SJCRH30 (cell line): ENCODE results near the gene DDX54. TPM values are rescaled to one million over a fixed set of nuclear protein-coding genes. Genes with fewer than 3 reads are reported as not detected.

Experiments used
- DNase-seq, 2 experiments: peaks; one replicate each; pipeline ENCODE4 v3.0.0-alpha.2; 2015 to 2020
- H3K27ac ChIP-seq: fragments of 250-450 bp; sonication (Bioruptor Pico); 2 replicates; pipeline ENCODE4 v1.5.1; 2020; ENCODE audit warnings: mild to moderate bottlenecking, moderate library complexity
- H3K27me3 ChIP-seq: fragments of 250-450 bp; sonication (Bioruptor Pico); 2 replicates; pipeline ENCODE4 v1.5.1; 2020; ENCODE audit warnings: mild to moderate bottlenecking, moderate library complexity
- H3K36me3 ChIP-seq: fragments of 250-450 bp; sonication (Bioruptor Pico); 2 replicates; pipeline ENCODE4 v1.5.1; 2020; ENCODE audit warnings: mild to moderate bottlenecking, moderate library complexity
- H3K4me1 ChIP-seq: fragments of 250-450 bp; sonication (Bioruptor Pico); 2 replicates; pipeline ENCODE4 v1.5.1; 2020; ENCODE audit warnings: mild to moderate bottlenecking, moderate library complexity
- H3K4me3 ChIP-seq: fragments of 250-450 bp; sonication (Bioruptor Pico); 2 replicates; pipeline ENCODE4 v1.5.1; 2020; ENCODE audit warnings: mild to moderate bottlenecking, moderate library complexity
- H3K9me3 ChIP-seq: fragments of 250-450 bp; sonication (Bioruptor Pico); replicated peaks from 2 replicates; pipeline ENCODE4 v1.5.1; 2020; ENCODE audit warnings: mild to moderate bottlenecking, moderate library complexity
- total RNA-seq: library from RNA; depleted of rRNA; stranded (reverse); fragments of >200 nt; shearing (Covaris generic); gene quantifications from 2 replicates; pipeline ENCODE4 v1.2.3, GENCODE V29; 2014

Gene DDX54
- total RNA-seq, 1 experiment from 2014 or later = 47.6 TPM

DNA sequence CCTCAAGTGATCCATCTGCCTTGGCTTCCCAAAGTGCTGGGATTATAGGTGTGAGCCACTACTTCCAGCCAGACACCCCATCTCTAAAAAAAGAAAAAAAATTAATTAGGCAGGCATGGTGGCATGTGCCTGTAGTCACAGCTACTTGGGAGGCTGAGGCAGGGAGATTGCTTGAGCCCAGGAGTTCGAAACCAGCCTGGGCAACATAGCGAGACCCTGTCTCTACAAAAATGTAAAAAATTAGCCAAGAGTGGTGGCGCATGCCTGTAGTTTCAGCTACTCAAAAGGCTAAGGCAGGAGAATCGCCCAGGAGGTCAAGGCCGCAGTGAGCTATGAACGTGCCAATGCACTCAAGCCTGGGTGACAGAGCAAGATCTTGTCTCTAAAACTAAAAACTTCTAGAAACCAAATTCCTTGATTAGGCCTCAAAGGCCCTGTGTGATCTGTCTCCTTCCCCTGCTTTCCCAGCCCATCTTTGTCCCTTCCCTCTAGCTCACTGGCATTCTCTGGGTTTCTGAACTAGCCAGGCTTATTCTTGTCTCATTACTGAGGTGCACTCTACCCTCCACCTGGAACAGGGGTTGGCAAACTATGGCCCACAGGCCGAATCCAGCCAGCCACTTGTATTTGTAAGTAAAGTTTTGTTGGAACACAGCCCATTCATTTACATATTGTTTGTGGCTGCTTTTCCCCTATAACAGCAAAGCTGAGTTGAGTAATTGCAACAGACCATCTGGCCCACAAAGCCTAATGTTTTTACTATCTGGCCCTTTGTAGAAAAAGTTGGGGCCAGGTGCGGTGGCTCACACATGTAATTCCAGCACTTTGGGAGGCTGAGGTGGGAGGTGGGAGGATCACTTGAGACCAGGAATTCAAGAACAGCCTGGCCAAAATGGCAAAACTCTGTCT, 18.8 kb upstream of the DDX54 start:
- Histone ChIP-seq H3K9me3 (no peaks in the 10 kb centered on the region), H3K27ac (no peak overlapping the region), H3K4me3 (no peak overlapping the region), H3K27me3 (no peaks in the 10 kb centered on the region), H3K36me3 (no peaks in the 10 kb centered on the region), H3K4me1 (peaks cover 14% of the 10 kb centered on the region)
- DNase-seq = no peak

DNA sequence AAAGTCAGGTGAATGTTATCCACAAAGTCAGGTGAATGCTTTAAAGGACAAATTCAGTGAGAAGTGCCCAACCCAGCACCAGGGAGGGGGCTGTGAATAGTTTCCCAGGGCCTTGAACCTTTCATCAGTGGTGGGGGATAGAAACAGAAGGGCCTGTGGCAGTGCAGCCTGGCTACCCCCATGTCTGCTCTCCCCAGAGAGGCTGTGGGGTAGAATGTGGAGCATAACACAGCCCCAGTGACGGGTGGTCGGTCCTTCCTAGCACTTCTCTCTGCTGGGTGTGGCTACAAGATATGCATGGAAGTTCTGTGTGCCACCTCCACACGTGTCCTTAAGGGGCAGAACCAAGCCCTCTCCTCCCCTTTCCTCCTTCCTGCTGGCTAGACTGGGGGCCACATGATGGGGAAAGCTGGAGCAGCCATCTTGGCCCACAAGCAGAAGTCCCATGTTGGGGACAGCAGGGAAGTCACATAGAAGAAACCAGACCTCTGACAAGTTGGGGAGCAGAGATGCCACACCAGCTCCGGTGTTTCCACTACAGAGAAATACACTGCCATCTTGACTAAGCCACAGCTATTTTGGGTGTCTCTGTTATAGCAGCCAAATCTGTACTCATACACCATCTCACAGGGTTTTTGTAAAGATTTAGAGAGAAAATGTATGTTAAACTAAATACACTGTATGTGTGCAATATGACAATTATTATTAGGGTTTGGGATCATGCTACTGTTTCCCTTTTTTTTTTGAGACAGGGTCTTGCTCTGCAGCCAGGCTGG, 17.2 kb upstream of the DDX54 start:
- Histone ChIP-seq H3K4me1 (no peaks in the 10 kb centered on the region), H3K36me3 (no peaks in the 10 kb centered on the region), H3K27me3 (no peaks in the 10 kb centered on the region), H3K27ac (no peak overlapping the region), H3K9me3 (no peaks in the 10 kb centered on the region), H3K4me3 (no peak overlapping the region)
- no peak for DNase-seq

DNA sequence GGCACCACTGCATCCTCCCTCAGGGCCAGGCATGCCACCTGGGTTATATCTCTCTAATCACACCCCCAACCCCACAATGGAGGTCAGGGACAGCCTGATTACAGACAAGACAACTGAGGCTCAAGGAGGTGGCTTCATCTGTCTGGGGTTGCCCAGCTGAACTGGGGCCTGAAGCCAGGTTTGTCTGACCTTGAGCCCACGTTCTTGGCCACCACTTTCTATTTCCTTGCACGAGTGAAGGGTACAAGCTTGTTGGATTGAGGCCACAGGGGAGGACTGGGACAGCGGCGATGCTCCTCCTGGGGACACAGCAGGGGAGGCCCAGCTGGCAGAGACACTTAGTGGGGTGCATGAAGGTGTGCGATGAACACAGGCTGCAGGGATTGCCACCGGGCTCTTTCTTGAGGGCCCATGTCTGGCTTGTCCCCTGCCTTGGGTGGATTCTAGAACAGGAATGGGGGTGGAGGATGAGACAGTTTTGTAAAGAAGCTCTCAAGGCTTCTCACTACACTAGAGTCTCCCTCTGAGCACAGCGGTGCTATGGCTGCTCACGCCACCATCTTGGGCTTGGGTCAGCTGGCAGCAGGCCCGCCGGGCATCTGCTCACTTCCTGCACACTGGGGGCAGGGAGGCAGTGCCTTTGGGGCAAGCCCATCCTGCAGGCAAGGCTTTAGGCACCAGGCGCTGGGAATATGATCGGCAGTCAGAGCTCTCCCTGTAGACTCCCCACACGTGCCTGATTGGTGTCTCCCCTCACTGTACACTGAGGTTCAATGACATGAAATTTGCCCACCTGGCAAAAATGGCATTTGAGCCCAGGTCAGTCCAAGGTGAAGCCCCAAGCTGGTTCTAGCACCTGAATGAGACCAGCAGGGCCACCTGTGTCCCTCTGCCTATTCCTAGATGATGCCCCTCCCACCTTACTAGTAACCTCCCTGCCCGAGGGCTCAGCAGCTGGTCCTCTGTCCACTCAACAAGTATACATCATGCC, 16.2 kb upstream of the DDX54 start:
- Histone ChIP-seq H3K27ac (no peak overlapping the region), H3K27me3 (no peaks in the 10 kb centered on the region), H3K4me3 (no peak overlapping the region), H3K4me1 (no peaks in the 10 kb centered on the region), H3K36me3 (no peaks in the 10 kb centered on the region), H3K9me3 (no peaks in the 10 kb centered on the region)
- DNase-seq = no peak

- no peak overlapping the region for H3K4me3 ChIP-seq
- no peaks in the 10 kb centered on the region for H3K27me3 ChIP-seq
- no peak overlapping the region for H3K27ac ChIP-seq
- no peak for DNase-seq
- H3K36me3 ChIP-seq = no peaks in the 10 kb centered on the region
- H3K4me1 ChIP-seq = peaks cover 10% of the 10 kb centered on the region
- H3K9me3 ChIP-seq = no peaks in the 10 kb centered on the region
These were observed 14.9 kb upstream of the DDX54 start for GRCh38 chr12:113200021-113200797.

DNA sequence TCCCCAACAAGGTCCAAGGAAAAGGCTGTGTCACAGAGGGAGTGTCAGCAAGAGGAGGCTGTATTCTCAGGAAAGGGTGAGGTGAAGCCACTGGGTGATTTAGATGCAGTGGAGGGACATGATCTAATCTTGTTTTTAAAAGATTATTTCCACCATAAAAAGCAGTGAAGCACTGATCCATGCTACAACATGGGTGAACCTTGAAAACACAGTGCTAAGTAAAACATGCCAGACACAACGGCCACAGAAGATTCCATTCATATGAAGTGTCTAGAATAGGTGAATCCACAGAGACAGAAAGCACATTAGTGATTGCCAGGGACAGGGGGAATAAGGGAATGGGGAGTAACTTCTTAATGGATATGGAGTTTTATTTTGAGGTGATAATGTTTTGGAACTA, 13.0 kb upstream of the DDX54 start:
- H3K9me3 ChIP-seq = no peaks in the 10 kb centered on the region
- H3K4me1 ChIP-seq = peaks cover 27% of the 10 kb centered on the region
- H3K4me3 ChIP-seq = no peak overlapping the region
- H3K27ac ChIP-seq = no peak overlapping the region
- H3K36me3 ChIP-seq = no peaks in the 10 kb centered on the region
- no peak for DNase-seq
- H3K27me3 ChIP-seq = no peaks in the 10 kb centered on the region

GRCh38 chr12:113197518-113198077, 12.3 kb upstream of the DDX54 start:
- H3K9me3 ChIP-seq = no peaks in the 10 kb centered on the region
- no peak overlapping the region for H3K4me3 ChIP-seq
- no peak for DNase-seq
- H3K36me3 ChIP-seq = no peaks in the 10 kb centered on the region
- H3K4me1 ChIP-seq = peaks cover 29% of the 10 kb centered on the region
- H3K27me3 ChIP-seq = no peaks in the 10 kb centered on the region
- H3K27ac ChIP-seq = no peak overlapping the region

DNA sequence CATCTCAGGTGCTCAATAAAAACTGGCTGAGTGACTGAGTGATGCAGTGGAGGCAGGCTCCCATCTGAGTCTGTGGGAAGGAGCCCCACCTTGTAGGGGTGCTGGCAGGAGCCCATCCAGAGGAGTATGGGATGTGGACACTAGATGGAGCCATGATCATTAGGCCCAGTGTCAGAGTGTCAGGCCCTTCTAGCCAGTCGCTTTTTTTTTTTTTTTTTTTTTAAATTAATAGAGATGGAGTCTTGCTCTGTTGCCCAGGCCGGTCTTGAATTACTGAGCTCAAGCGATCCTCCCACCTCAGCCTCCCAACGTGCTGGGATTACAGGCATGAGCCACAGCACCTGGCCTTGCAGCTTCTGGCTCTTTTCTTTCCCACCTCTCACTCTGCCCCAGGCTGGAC, 11.7 kb upstream of the DDX54 start:
- no peak overlapping the region for H3K27ac ChIP-seq
- H3K4me3 ChIP-seq = no peak overlapping the region
- no peaks in the 10 kb centered on the region for H3K27me3 ChIP-seq
- peaks cover under 1% of the 10 kb centered on the region; the same call in 1 of the 2 replicates for H3K36me3 ChIP-seq
- peak; percentile 61 to 84 for DNase-seq
- peaks cover 29% of the 10 kb centered on the region for H3K4me1 ChIP-seq
- H3K9me3 ChIP-seq = no peaks in the 10 kb centered on the region

DNA sequence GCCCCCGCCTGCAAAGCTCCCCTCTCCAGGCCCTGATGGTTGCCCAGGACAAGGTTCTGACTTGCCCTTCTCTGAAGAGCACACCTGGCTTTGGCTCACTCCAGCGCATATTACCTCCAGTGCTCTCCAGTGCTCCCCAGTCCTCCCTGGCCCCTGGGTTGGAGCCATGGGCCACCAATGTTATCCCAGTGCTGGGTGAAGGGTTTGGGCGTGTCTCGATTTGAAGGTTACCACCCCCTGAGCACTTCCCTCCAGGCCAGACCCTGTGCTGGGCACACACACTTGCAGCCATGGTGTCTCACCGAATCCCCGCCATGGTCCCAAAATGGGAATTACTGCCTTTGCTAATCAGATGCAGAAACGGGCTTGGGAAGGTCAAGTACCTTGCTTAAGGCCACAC, 11.3 kb upstream of the DDX54 start:
- Histone ChIP-seq H3K4me3 (no peak overlapping the region), H3K36me3 (peaks cover 5% of the 10 kb centered on the region; the same call in 1 of the 2 replicates), H3K27me3 (no peaks in the 10 kb centered on the region), H3K9me3 (no peaks in the 10 kb centered on the region), H3K27ac (no peak overlapping the region), H3K4me1 (peaks cover 29% of the 10 kb centered on the region)
- no peak for DNase-seq

DNA sequence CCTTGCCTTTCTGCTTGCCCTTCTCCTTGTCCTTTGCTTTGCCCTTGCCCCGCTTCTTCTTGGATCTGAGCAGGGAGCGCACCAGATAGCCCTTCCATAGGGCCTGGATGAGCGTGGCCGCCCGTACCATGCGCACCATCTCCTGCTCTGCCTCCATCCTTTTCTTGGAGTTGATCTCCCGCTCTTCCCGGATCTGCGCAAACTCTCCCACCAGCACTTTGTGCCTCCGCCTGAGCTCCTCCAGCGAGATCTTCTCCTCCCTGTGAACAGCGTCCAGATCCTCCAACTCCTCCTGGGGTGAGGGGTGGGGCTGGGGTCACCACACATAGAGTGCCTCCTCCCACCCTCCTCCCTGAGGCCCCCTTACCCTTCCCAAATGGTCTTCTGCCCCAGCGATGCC, 10.3 kb upstream of the DDX54 start:
- no peaks in the 10 kb centered on the region for H3K9me3 ChIP-seq
- peaks cover 6% of the 10 kb centered on the region; the same call in 1 of the 2 replicates for H3K36me3 ChIP-seq
- no peaks in the 10 kb centered on the region for H3K27me3 ChIP-seq
- DNase-seq = no peak
- H3K4me3 ChIP-seq = no peak overlapping the region
- peaks cover 31% of the 10 kb centered on the region for H3K4me1 ChIP-seq
- H3K27ac ChIP-seq = peak overlapping the region; percentile 39; the same call in 1 of the 2 replicates

- Histone ChIP-seq H3K4me1 (peaks cover 33% of the 10 kb centered on the region), H3K27me3 (no peaks in the 10 kb centered on the region), H3K9me3 (no peaks in the 10 kb centered on the region), H3K36me3 (peaks cover 6% of the 10 kb centered on the region; the same call in 1 of the 2 replicates), H3K27ac (peak overlapping the region; percentile 39), H3K4me3 (no peak overlapping the region)
- DNase-seq = peak; percentile 65 to 73
These were observed 9.7 kb upstream of the DDX54 start for GRCh38 chr12:113194971-113195391.

DNA sequence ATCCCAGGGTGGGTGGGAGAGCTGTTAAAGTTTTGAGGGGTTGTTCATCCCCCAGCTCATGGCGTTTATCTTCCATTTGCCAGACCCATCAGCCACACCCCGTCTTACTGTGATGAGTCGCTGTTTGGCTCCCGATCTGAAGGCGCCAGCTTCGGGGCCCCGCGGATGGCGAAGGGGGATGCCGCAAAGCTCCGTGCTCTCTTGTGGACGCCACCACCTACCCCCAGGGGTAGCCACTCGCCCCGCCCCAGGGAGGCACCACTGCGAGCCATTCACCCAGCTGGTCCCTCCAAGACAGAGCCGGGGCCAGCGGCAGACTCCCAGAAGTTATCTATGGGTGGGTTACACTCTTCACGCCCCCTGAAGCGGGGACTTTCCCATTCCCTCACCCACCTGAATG, 5.9 kb upstream of the DDX54 start:
- Histone ChIP-seq H3K9me3 (no peaks in the 10 kb centered on the region), H3K4me3 (no peak overlapping the region), H3K36me3 (peaks cover 10% of the 10 kb centered on the region), H3K4me1 (peaks cover 38% of the 10 kb centered on the region), H3K27ac (no peak overlapping the region), H3K27me3 (no peaks in the 10 kb centered on the region)
- DNase-seq = no peak

- no peak overlapping the region for H3K27ac ChIP-seq
- H3K4me3 ChIP-seq = no peak overlapping the region
- no peaks in the 10 kb centered on the region for H3K9me3 ChIP-seq
- no peaks in the 10 kb centered on the region for H3K27me3 ChIP-seq
- peaks cover 10% of the 10 kb centered on the region for H3K36me3 ChIP-seq
- DNase-seq = peak; percentile 67 to 85
- H3K4me1 ChIP-seq = peaks cover 33% of the 10 kb centered on the region
These were observed 5.5 kb upstream of the DDX54 start for GRCh38 chr12:113190761-113191160.

- no peaks in the 10 kb centered on the region for H3K9me3 ChIP-seq
- no peak overlapping the region for H3K4me3 ChIP-seq
- H3K27ac ChIP-seq = no peak overlapping the region
- H3K4me1 ChIP-seq = peaks cover 21% of the 10 kb centered on the region
- H3K27me3 ChIP-seq = no peaks in the 10 kb centered on the region
- H3K36me3 ChIP-seq = peaks cover 10% of the 10 kb centered on the region
- DNase-seq = no peak
These were observed 4.1 kb upstream of the DDX54 start for GRCh38 chr12:113189361-113189760.
